Measurements from ENCODE around the gene TFAP2E. TPM values are rescaled to one million over a fixed set of nuclear protein-coding genes. Genes with fewer than 3 reads are reported as not detected.

TFAP2E gene
- total and polyA plus RNA-seq, 2 experiments from 2014 or later = 0.81 TPM; not detected in 1

DNA sequence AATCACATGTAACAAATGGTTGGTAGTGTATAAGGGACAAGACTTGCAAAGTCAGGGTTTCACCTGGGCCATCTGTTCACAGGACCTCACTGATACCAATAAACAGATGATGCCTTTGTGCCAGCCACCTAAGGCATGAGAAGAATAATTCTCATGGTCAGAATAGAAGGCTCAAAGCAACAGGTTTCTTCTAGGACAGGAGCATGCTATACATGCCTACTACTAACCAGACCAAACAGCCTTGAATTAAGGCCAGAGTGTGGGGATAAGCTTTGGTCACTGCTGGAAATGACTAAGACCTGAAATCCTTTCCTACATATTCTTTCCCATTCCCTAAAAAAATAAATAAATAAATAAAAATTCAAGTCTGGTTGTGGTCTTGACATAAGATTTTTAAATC is 50.7 kb downstream of the TFAP2E start:
- Histone ChIP-seq H3K4me1 (ENCODE audit: insufficient read depth) (peaks cover 4% of the 10 kb centered on the region), H3K4me3 (no peak overlapping the region), H3K4me2 (no peak overlapping the region), H2AFZ (no peak overlapping the region), H3K9me3 (ENCODE audit: low read depth) (no peaks in the 10 kb centered on the region), H3K79me2 (peaks cover 46% of the 10 kb centered on the region), H3K9me2 (replicated peaks; ENCODE audit: insufficient read depth) (no peaks in the 10 kb centered on the region), H4K20me1 (ENCODE audit: insufficient read depth, poor library complexity, severe bottlenecking) (peaks cover 12% of the 10 kb centered on the region), H3K27ac (no peak overlapping the region), H3K27me3 (no peaks in the 10 kb centered on the region), H3K36me3 (replicated peaks; ENCODE audit: insufficient read depth, low read depth) (no peaks in the 10 kb centered on the region)
- TF ChIP-seq, protein P1, sequence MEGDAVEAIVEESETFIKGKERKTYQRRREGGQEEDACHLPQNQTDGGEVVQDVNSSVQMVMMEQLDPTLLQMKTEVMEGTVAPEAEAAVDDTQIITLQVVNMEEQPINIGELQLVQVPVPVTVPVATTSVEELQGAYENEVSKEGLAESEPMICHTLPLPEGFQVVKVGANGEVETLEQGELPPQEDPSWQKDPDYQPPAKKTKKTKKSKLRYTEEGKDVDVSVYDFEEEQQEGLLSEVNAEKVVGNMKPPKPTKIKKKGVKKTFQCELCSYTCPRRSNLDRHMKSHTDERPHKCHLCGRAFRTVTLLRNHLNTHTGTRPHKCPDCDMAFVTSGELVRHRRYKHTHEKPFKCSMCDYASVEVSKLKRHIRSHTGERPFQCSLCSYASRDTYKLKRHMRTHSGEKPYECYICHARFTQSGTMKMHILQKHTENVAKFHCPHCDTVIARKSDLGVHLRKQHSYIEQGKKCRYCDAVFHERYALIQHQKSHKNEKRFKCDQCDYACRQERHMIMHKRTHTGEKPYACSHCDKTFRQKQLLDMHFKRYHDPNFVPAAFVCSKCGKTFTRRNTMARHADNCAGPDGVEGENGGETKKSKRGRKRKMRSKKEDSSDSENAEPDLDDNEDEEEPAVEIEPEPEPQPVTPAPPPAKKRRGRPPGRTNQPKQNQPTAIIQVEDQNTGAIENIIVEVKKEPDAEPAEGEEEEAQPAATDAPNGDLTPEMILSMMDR (IDR thresholded peaks at IDR 0.05; ENCODE audit: poor library complexity) = no peak
- TF ChIP-seq EZH2phosphoT487 (IDR thresholded peaks at IDR 0.05; ENCODE audit: low read depth, severe bottlenecking, unreplicated experiment) = no peak
- TF ChIP-seq EZH2 (IDR thresholded peaks at IDR 0.05; ENCODE audit: borderline replicate concordance) = no peak
- DNase-seq (ENCODE audit: low spot score) = no peak

DNA sequence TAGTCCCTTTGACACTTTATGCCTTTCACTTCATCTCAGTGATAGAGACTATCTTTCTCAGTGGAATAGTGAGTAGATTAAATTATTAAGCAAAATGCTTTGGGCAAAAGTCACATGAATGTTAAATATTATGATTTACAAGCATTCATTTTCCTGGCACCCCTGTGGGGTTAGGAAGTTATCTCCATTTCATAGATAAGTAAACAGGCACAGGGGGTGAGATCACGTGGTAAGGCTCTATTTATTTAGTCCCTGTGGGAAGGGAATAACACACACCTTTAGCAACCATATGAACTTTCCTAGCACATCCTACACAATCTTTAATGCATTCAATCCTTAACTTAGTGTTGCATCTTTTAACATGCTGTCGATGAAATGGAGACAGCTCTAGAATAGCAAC is 55.9 kb downstream of the TFAP2E start:
- DNase-seq (ENCODE audit: low spot score) = peak; percentile 15
- Histone ChIP-seq H3K79me2 (peaks cover 25% of the 10 kb centered on the region), H3K27ac (no peak overlapping the region), H3K4me1 (ENCODE audit: insufficient read depth) (peaks cover 4% of the 10 kb centered on the region), H4K20me1 (ENCODE audit: insufficient read depth, poor library complexity, severe bottlenecking) (peaks cover 7% of the 10 kb centered on the region), H3K9me3 (ENCODE audit: low read depth) (no peaks in the 10 kb centered on the region), H2AFZ (no peak overlapping the region), H3K27me3 (no peaks in the 10 kb centered on the region), H3K4me3 (no peak overlapping the region), H3K9me2 (replicated peaks; ENCODE audit: insufficient read depth) (no peaks in the 10 kb centered on the region), H3K36me3 (replicated peaks; ENCODE audit: insufficient read depth, low read depth) (no peaks in the 10 kb centered on the region), H3K4me2 (no peak overlapping the region)
- no peak for TF ChIP-seq EZH2 (IDR thresholded peaks at IDR 0.05; ENCODE audit: borderline replicate concordance)
- no peak for TF ChIP-seq EZH2phosphoT487 (IDR thresholded peaks at IDR 0.05; ENCODE audit: low read depth, severe bottlenecking, unreplicated experiment)
- TF ChIP-seq, protein P1 (IDR thresholded peaks at IDR 0.05; ENCODE audit: poor library complexity) = no peak
- WGBS (ENCODE audit: low lambda C conversion rate, missing lambda C conversion rate) = 66% methylated on average over 2 of the region's 2 CpGs

DNA sequence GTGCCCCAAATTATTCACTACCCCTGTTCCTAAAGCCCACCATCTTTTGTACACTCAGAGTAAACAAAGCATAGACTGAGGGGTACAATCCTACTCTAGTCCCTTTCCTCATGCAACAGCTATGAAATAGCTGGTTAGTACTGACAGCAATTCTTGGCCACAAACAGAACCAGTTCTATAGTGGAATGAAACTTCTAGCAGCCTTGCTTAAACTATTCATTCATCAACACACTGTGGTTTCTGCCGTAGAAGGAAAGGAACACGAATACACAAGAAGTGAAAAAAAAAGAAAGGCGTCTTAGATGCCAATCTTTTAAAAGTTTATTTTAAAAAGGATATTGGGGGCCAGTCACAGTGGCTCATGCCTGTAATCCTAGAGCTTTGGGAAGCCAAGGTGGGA is 58.3 kb downstream of the TFAP2E start:
- Histone ChIP-seq H2AFZ (no peak overlapping the region), H4K20me1 (ENCODE audit: insufficient read depth, poor library complexity, severe bottlenecking) (peaks cover 10% of the 10 kb centered on the region), H3K4me3 (no peak overlapping the region), H3K4me1 (ENCODE audit: insufficient read depth) (peaks cover 4% of the 10 kb centered on the region), H3K9me2 (replicated peaks; ENCODE audit: insufficient read depth) (no peaks in the 10 kb centered on the region), H3K4me2 (no peak overlapping the region), H3K27me3 (no peaks in the 10 kb centered on the region), H3K36me3 (replicated peaks; ENCODE audit: insufficient read depth, low read depth) (no peaks in the 10 kb centered on the region), H3K9me3 (ENCODE audit: low read depth) (no peaks in the 10 kb centered on the region), H3K79me2 (peaks cover 33% of the 10 kb centered on the region), H3K27ac (no peak overlapping the region)
- TF ChIP-seq EZH2phosphoT487 (IDR thresholded peaks at IDR 0.05; ENCODE audit: low read depth, severe bottlenecking, unreplicated experiment) (no peak), EZH2 (IDR thresholded peaks at IDR 0.05; ENCODE audit: borderline replicate concordance) (no peak)
- TF ChIP-seq, protein P1 (IDR thresholded peaks at IDR 0.05; ENCODE audit: poor library complexity) = no peak
- no peak for DNase-seq (ENCODE audit: low spot score)
- 95% methylated on average over 3 of the region's 3 CpGs for WGBS (ENCODE audit: low lambda C conversion rate, missing lambda C conversion rate)

DNA sequence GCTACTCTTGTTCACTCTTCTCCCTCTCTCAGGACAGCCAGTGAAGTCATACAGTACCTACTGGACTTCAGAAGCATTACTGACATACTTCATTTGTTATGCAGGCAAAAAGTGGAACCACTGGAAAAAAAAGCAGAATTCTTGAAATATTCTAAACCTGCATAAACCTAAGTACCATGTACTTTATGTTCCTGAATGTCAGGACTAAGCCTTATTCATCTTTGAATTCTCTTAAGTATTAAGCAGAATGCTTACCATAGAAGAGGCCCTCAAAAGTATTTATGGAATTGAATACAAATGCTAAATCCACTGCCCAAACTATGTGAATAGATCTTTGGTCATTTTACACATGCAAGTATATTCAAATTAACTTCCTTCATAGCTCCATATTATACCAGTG is 60.4 kb downstream of the TFAP2E start:
- no peaks in the 10 kb centered on the region for H3K27me3 ChIP-seq
- no peaks in the 10 kb centered on the region for H3K9me2 ChIP-seq (replicated peaks; ENCODE audit: insufficient read depth)
- no peak overlapping the region for H2AFZ ChIP-seq
- no peak for DNase-seq (ENCODE audit: low spot score)
- no peak overlapping the region for H3K27ac ChIP-seq
- H3K4me3 ChIP-seq = no peak overlapping the region
- no peaks in the 10 kb centered on the region for H3K36me3 ChIP-seq (replicated peaks; ENCODE audit: insufficient read depth, low read depth)
- no peaks in the 10 kb centered on the region for H3K9me3 ChIP-seq (ENCODE audit: low read depth)
- peaks cover 41% of the 10 kb centered on the region for H3K79me2 ChIP-seq
- peaks cover 13% of the 10 kb centered on the region for H3K4me1 ChIP-seq (ENCODE audit: insufficient read depth)
- TF ChIP-seq EZH2phosphoT487 (IDR thresholded peaks at IDR 0.05; ENCODE audit: low read depth, severe bottlenecking, unreplicated experiment) (no peak), EZH2 (IDR thresholded peaks at IDR 0.05; ENCODE audit: borderline replicate concordance) (no peak)
- TF ChIP-seq, protein P1 (IDR thresholded peaks at IDR 0.05; ENCODE audit: poor library complexity) = no peak
- H3K4me2 ChIP-seq = no peak overlapping the region
- H4K20me1 ChIP-seq (ENCODE audit: insufficient read depth, poor library complexity, severe bottlenecking) = peaks cover 8% of the 10 kb centered on the region
